Body of pancreas (tissue), 4 donors: ENCODE results near the gene LAP3. TPM values are rescaled to one million over a fixed set of nuclear protein-coding genes. Genes with fewer than 3 reads are reported as not detected.

Experiments
- ATAC-seq: fragments of 150-250 bp; one replicate; pipeline ENCODE4 v1.9.1; 2016
- DNase-seq, 4 donors: peaks; one replicate each; pipeline ENCODE4 v3.0.0-alpha.2; 2019
- H3K27ac ChIP-seq, 4 donors: fragments of 200-600 bp; sonication (generic); 1 replicate in 3 of 4; 2 replicates in 1 of 4; pipeline versions ENCODE4 v1.5.1 to v1.6.1; 2016 to 2019; ENCODE audit warnings: mild to moderate bottlenecking in 1 of 4, mixed read lengths in 1 of 4, moderate library complexity in 1 of 4
- H3K27me3 ChIP-seq, 2 donors: fragments of 200-600 bp; sonication (generic); one replicate each; pipeline ENCODE4 v1.6.0; 2016; ENCODE audit warnings: mild to moderate bottlenecking in 1 of 2
- H3K36me3 ChIP-seq, 2 donors: fragments of 200-600 bp; sonication (generic); replicated peaks in 1 of 2; 2 replicates each; pipeline ENCODE4 v1.5.1; 2016; ENCODE audit warnings: low read depth in 2 of 2; ENCODE audit not compliant: insufficient read depth in 1 of 2
- H3K4me1 ChIP-seq: fragments of 200-600 bp; sonication (generic); one replicate; pipeline ENCODE4 v1.6.0; 2016
- H3K4me3 ChIP-seq, 2 donors: fragments of 200-600 bp; sonication (generic); 1 replicate in 1 of 2; 2 replicates in 1 of 2; pipeline ENCODE4 v1.5.1; 2016 to 2019
- H3K9me3 ChIP-seq, 3 donors: fragments of 200-600 bp; sonication (generic); 1 replicate in 2 of 3; 2 replicates in 1 of 3; pipeline ENCODE4 v1.5.1; 2016
- POLR2A ChIP-seq, 3 donors: fragments of 450-650 bp; IDR thresholded peaks; one replicate each; pipeline ENCODE4 v1.6.1; 2016; ENCODE audit warnings: antibody characterized with exemption in 3 of 3, mild to moderate bottlenecking in 2 of 3
- WGBS, 2 donors: methylation state at CpG; one replicate each; pipeline ENCODE4 v1.1.5; 2017; 5-methylcytosine and 5-hydroxymethylcytosine counted together
- intact Hi-C: fragments of 100-400 bp; cut with DNase I; formaldehyde crosslinking; loops from one replicate; pipeline ENCODE4 v1.15.1; 2023
- total RNA-seq, 2 donors: library from RNA; depleted of rRNA; stranded (reverse); fragments of >200 nt; gene quantifications; one replicate each; pipeline ENCODE4 v1.1.0, GENCODE V29; 2016
- TF ChIP-seq, protein P1 (sequence below), 7 experiments: fragments of 450-650 bp in 4 of 7; fragments of 200-600 bp in 3 of 7; sonication (generic) in 3 of 7; IDR thresholded peaks; one replicate each; pipeline ENCODE4 v1.5.1; 2016 to 2019; ENCODE audit warnings: antibody characterized with exemption in 7 of 7

LAP3 gene
- total RNA-seq, 2 donors from 2014 or later: 28.0 to 28.8 TPM

GRCh38 chr4:17639136-17639535 is 62.1 kb downstream of the LAP3 start:
- Histone ChIP-seq H3K27me3 (no peaks in the 10 kb centered on the region), H3K4me1 (no peaks in the 10 kb centered on the region), H3K27ac (no peak overlapping the region), H3K36me3 (no peaks in the 10 kb centered on the region), H3K9me3 (peaks cover 0 to 11% (median 0%) of the 10 kb centered on the region in 3 donors), H3K4me3 (no peak overlapping the region)
- intact Hi-C loops: no loop called here
- DNase-seq: no peak
- WGBS, 2 donors: 87 to 100% methylated on average over 1 to 7 of the region's 7 CpGs
- no peak for ATAC-seq
- TF ChIP-seq POLR2A (IDR thresholded peaks at IDR 0.05): no peak
- TF ChIP-seq, protein P1, sequence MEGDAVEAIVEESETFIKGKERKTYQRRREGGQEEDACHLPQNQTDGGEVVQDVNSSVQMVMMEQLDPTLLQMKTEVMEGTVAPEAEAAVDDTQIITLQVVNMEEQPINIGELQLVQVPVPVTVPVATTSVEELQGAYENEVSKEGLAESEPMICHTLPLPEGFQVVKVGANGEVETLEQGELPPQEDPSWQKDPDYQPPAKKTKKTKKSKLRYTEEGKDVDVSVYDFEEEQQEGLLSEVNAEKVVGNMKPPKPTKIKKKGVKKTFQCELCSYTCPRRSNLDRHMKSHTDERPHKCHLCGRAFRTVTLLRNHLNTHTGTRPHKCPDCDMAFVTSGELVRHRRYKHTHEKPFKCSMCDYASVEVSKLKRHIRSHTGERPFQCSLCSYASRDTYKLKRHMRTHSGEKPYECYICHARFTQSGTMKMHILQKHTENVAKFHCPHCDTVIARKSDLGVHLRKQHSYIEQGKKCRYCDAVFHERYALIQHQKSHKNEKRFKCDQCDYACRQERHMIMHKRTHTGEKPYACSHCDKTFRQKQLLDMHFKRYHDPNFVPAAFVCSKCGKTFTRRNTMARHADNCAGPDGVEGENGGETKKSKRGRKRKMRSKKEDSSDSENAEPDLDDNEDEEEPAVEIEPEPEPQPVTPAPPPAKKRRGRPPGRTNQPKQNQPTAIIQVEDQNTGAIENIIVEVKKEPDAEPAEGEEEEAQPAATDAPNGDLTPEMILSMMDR (IDR thresholded peaks at IDR 0.05): no peak

GRCh38 chr4:17642398-17642783 is 65.4 kb downstream of the LAP3 start:
- Histone ChIP-seq H3K4me1 (no peaks in the 10 kb centered on the region), H3K27me3 (no peaks in the 10 kb centered on the region), H3K4me3 (no peak overlapping the region), H3K27ac (no peak overlapping the region), H3K36me3 (no peaks in the 10 kb centered on the region), H3K9me3 (peaks cover 0 to 11% (median 0%) of the 10 kb centered on the region in 3 donors)
- intact Hi-C loops: no loop called here
- ATAC-seq: no peak
- no peak for TF ChIP-seq POLR2A (IDR thresholded peaks at IDR 0.05)
- TF ChIP-seq, protein P1 (IDR thresholded peaks at IDR 0.05): no peak
- 73 to 81% methylated on average over 1 of the region's 1 CpG for WGBS, 2 donors
- no peak for DNase-seq

DNA sequence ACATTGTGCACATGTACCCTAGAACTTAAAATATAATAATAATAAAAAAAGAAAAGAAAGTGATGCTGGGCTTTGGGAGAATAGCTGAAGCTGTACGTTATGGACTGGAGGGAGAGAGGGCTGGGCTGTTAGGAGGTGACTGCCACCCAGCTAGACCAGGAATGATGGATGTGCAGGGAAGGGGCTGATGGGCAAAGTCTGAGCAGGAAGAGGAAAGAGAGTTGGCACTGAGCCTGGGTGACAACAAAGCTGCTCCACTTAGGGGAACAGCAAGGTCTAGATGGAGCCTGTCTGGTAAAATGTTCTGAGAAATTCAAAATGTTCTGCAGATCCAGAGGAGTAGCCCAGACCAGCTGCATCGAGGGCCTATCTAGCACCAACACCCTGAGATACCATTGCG is 69.7 kb downstream of the LAP3 start:
- ATAC-seq (no peak), DNase-seq (no peak)
- no peak for TF ChIP-seq POLR2A (IDR thresholded peaks at IDR 0.05)
- WGBS, 2 donors: 51 to 59% methylated on average over 3 of the region's 3 CpGs
- Histone ChIP-seq H3K36me3 (no peaks in the 10 kb centered on the region), H3K27me3 (no peaks in the 10 kb centered on the region), H3K9me3 (peaks cover 0 to 11% (median 0%) of the 10 kb centered on the region in 3 donors), H3K4me1 (no peaks in the 10 kb centered on the region), H3K27ac (no peak overlapping the region), H3K4me3 (no peak overlapping the region)
- intact Hi-C loops: no loop called here

DNA sequence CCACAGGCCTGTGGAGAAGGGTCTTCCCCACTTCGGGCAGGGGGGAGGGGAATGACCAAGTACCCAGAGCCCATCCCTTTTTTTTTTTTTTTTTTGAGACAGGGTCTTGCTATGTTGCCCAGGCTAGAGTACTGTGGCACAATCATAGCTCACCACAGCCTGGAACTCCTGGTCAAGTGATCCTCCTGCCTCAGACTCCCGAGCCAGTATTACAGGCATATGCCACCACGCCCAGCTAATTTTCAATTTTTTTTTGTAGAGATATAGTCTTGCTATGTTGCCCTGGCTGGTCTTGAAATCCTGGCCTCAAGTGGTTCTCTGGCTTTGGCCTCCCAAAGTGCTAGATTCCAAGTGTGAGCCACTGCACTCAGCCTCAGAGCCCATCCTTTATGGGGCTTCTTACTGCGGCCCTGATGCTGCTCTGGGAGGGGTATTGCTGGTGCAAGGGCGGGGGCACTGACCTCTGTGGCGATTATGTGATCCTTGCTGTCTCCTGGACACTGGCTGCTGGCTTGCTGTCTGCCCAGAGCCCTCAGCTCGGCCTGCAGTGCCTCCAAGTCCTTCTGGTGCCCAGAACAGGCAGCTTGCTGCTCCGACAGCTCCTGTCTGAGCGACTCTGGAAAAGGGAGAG is 70.3 kb downstream of the LAP3 start:
- DNase-seq (no peak), ATAC-seq (no peak)
- Histone ChIP-seq H3K4me3 (no peak overlapping the region), H3K9me3 (peaks cover 0 to 9% (median 0%) of the 10 kb centered on the region in 3 donors), H3K36me3 (no peaks in the 10 kb centered on the region), H3K27ac (no peak overlapping the region), H3K27me3 (no peaks in the 10 kb centered on the region), H3K4me1 (no peaks in the 10 kb centered on the region)
- WGBS, 2 donors: 75 to 79% methylated on average over 9 of the region's 9 CpGs
- intact Hi-C loops: no loop called here
- TF ChIP-seq, protein P1 (IDR thresholded peaks at IDR 0.05): no peak
- TF ChIP-seq POLR2A (IDR thresholded peaks at IDR 0.05): no peak

DNA sequence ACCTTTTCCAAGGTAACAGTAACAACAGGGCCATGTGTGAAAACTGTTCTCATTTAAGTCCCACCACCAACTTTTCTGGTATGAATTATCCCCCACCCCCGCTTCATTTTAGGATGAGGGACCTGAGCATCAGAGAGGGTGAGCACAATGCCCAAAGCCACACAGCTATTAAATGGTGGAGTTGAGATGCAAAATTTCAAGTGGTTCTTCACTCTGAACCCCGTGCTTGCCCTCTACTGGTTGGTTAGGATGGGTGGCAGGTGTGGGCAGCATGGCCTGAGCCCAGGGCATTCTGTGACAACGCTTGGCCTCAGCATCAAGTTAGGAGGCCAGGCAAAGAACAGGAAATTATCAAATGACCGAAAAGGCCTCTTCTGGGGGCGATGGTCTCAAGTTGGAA is 70.9 kb downstream of the LAP3 start:
- Histone ChIP-seq H3K27me3 (no peaks in the 10 kb centered on the region), H3K36me3 (no peaks in the 10 kb centered on the region), H3K4me1 (no peaks in the 10 kb centered on the region), H3K27ac (no peak overlapping the region), H3K9me3 (peaks cover 0 to 2% (median 0%) of the 10 kb centered on the region in 3 donors), H3K4me3 (no peak overlapping the region)
- WGBS, 2 donors: 59 to 71% methylated on average over 5 of the region's 5 CpGs
- DNase-seq (no peak), ATAC-seq (no peak)
- TF ChIP-seq, protein P1 (IDR thresholded peaks at IDR 0.05): no peak
- TF ChIP-seq POLR2A (IDR thresholded peaks at IDR 0.05): no peak
- intact Hi-C loops: no loop called here
